Breast epithelium (tissue), 4 donors: Measurements from ENCODE around the gene TLX3. TPM values are rescaled to one million over a fixed set of nuclear protein-coding genes. Genes with fewer than 3 reads are reported as not detected.

Experiments
- DNase-seq, 2 donors: peaks; one replicate each; pipeline ENCODE4 v3.0.0-alpha.2; 2019; ENCODE audit warnings: low spot score in 2 of 2
- H3K27ac ChIP-seq, 2 donors: fragments of 200-600 bp; sonication (generic) in 1 of 2; one replicate each; pipeline ENCODE4 v1.5.1; 2016 to 2019; ENCODE audit warnings: mild to moderate bottlenecking in 1 of 2
- H3K27me3 ChIP-seq, 2 donors: fragments of 200-600 bp; sonication (generic) in 1 of 2; one replicate each; pipeline versions ENCODE4 v1.5.1 to v1.6.0; 2017 to 2019; ENCODE audit warnings: control low read depth in 1 of 2, mild to moderate bottlenecking in 1 of 2
- H3K36me3 ChIP-seq: fragments of 200-600 bp; one replicate; pipeline ENCODE4 v1.5.1; 2019
- H3K4me1 ChIP-seq, 2 donors: fragments of 200-600 bp; sonication (generic); one replicate each; pipeline ENCODE4 v1.5.1; 2016 to 2019; ENCODE audit warnings: control low read depth in 1 of 2
- H3K4me3 ChIP-seq, 3 donors: fragments of 200-600 bp; sonication (generic); 1 replicate in 2 of 3; 2 replicates in 1 of 3; pipeline ENCODE4 v1.5.1; 2016 to 2019; ENCODE audit warnings: mild to moderate bottlenecking in 3 of 3, moderate library complexity in 2 of 3
- H3K9me3 ChIP-seq, 2 donors: fragments of 200-600 bp; sonication (generic) in 1 of 2; one replicate each; pipeline ENCODE4 v1.5.1; 2016 to 2019; ENCODE audit warnings: control low read depth in 1 of 2
- CTCF ChIP-seq, 3 donors: fragments of 450-650 bp; IDR thresholded peaks; one replicate each; pipeline ENCODE4 v1.5.1; 2016 to 2017; ENCODE audit warnings: antibody characterized with exemption in 3 of 3, mild to moderate bottlenecking in 3 of 3, moderate library complexity in 3 of 3
- POLR2A ChIP-seq: fragments of 450-650 bp; IDR thresholded peaks from one replicate; pipeline ENCODE4 v1.6.1; 2016; ENCODE audit warnings: antibody characterized with exemption, mild to moderate bottlenecking, moderate library complexity
- POLR2AphosphoS5 ChIP-seq, 3 donors: sonication (generic); formaldehyde crosslinking; IDR thresholded peaks; one replicate each; pipeline ENCODE4 v1.6.1; 2017; ENCODE audit warnings: antibody characterized with exemption in 3 of 3
- intact Hi-C: fragments of 100-400 bp; cut with DNase I; formaldehyde crosslinking; loops from one replicate; pipeline ENCODE4 v1.15.1; 2023; ENCODE audit warnings: low total_unique reads
- total RNA-seq, 3 donors: library from RNA; depleted of rRNA; stranded (reverse); fragments of >200 nt; gene quantifications; one replicate each; pipeline ENCODE4 v1.1.0, GENCODE V29; 2016

Gene TLX3
- total RNA-seq, 3 donors from 2014 or later, result not detected

- Histone ChIP-seq H3K4me1 (no peaks in the 10 kb centered on the region), H3K9me3 (no peaks in the 10 kb centered on the region), H3K36me3 (no peaks in the 10 kb centered on the region), H3K27ac (no peak overlapping the region), H3K27me3 (peaks cover 0 to 15% of the 10 kb centered on the region in 2 donors), H3K4me3 (no peak overlapping the region)
- no peak for DNase-seq
- intact Hi-C loops, result no loop called here
- TF ChIP-seq POLR2AphosphoS5 (IDR thresholded peaks at IDR 0.05), result no peak
- TF ChIP-seq CTCF (IDR thresholded peaks at IDR 0.05), result no peak
- no peak for TF ChIP-seq POLR2A
Measured at GRCh38 chr5:171300358-171300757, 8.7 kb upstream of the TLX3 start.

GRCh38 chr5:171306166-171306565, 2.9 kb upstream of the TLX3 start:
- peaks cover 0 to 2% of the 10 kb centered on the region in 2 donors for H3K4me1 ChIP-seq
- no peak for TF ChIP-seq POLR2AphosphoS5 (IDR thresholded peaks at IDR 0.05)
- TF ChIP-seq CTCF (IDR thresholded peaks at IDR 0.05), result no peak
- no peak for TF ChIP-seq POLR2A
- H3K27me3 ChIP-seq, result peaks cover 15 to 72% of the 10 kb centered on the region in 2 donors
- no peak overlapping the region for H3K4me3 ChIP-seq
- no peaks in the 10 kb centered on the region for H3K9me3 ChIP-seq
- intact Hi-C loops, result no loop called here
- no peaks in the 10 kb centered on the region for H3K36me3 ChIP-seq
- no peak for DNase-seq
- no peak overlapping the region for H3K27ac ChIP-seq

- Histone ChIP-seq H3K27me3 (peaks cover 18 to 80% of the 10 kb centered on the region in 2 donors), H3K27ac (no peak overlapping the region), H3K36me3 (no peaks in the 10 kb centered on the region), H3K9me3 (no peaks in the 10 kb centered on the region), H3K4me3 (no peak overlapping the region), H3K4me1 (peaks cover 0 to 5% of the 10 kb centered on the region in 2 donors)
- TF ChIP-seq POLR2AphosphoS5 (IDR thresholded peaks at IDR 0.05), result no peak
- no peak for TF ChIP-seq CTCF (IDR thresholded peaks at IDR 0.05)
- TF ChIP-seq POLR2A, result no peak
- intact Hi-C loops, result no loop called here
- no peak for DNase-seq
Measured at GRCh38 chr5:171306781-171307591, 2.1 kb upstream of the TLX3 start.

- Histone ChIP-seq H3K27ac (no peak overlapping the region), H3K27me3 (peaks cover 20 to 90% of the 10 kb centered on the region in 2 donors), H3K36me3 (no peaks in the 10 kb centered on the region), H3K9me3 (no peaks in the 10 kb centered on the region), H3K4me3 (no peak overlapping the region), H3K4me1 (peaks cover 0 to 5% of the 10 kb centered on the region in 2 donors)
- TF ChIP-seq CTCF (IDR thresholded peaks at IDR 0.05) (no peak), POLR2A (no peak), POLR2AphosphoS5 (IDR thresholded peaks at IDR 0.05) (no peak)
- no peak for DNase-seq
- intact Hi-C loops, result no loop called here
Measured at GRCh38 chr5:171307789-171308452, 1.1 kb upstream of the TLX3 start.
